PC-3 (cell line): Measurements from ENCODE around the gene RND3.

ENCODE experiments used
- CTCF ChIP-seq: fragments of 300-600 bp; sonication (generic); conservative IDR thresholded peaks from 2 replicates; pipeline ENCODE4 v1.5.1; 2017; ENCODE audit warnings: antibody characterized with exemption, low read depth, mild to moderate bottlenecking, low read length
- EZH2phosphoT487 ChIP-seq: fragments of 300-600 bp; sonication (generic); IDR thresholded peaks from 2 replicates; pipeline ENCODE4 v1.6.1; 2018; ENCODE audit warnings: mild to moderate bottlenecking, antibody characterized with exemption, low read length, borderline replicate concordance

GRCh38 chr2:150484461-150485021, 2.9 kb downstream of the RND3 start:
- no peak for TF ChIP-seq CTCF
- TF ChIP-seq EZH2phosphoT487: no peak
